Parathyroid adenoma (tissue), 2 donors: ENCODE measurements around the gene PRKAG3.

Experiments used
- H2AFZ ChIP-seq: fragments of 300-600 bp; sonication (generic); one replicate; pipeline ENCODE4 v1.7.0; 2017; ENCODE audit warnings: antibody characterized with exemption, mild to moderate bottlenecking
- H3K27ac ChIP-seq: fragments of 300-600 bp; sonication (generic); one replicate; pipeline ENCODE4 v1.7.0; 2017
- H3K27me3 ChIP-seq: fragments of 300-600 bp; sonication (generic); one replicate; pipeline ENCODE4 v1.7.0; 2017; ENCODE audit warnings: low read length; ENCODE audit not compliant: control insufficient read depth, insufficient read depth
- H3K36me3 ChIP-seq: fragments of 300-600 bp; sonication (generic); one replicate; pipeline ENCODE4 v1.7.0; 2017; ENCODE audit warnings: low read length; ENCODE audit not compliant: control insufficient read depth, insufficient read depth
- H3K4me1 ChIP-seq: fragments of 300-600 bp; sonication (generic); one replicate; pipeline ENCODE4 v1.7.0; 2017; ENCODE audit warnings: control low read depth
- H3K4me2 ChIP-seq: fragments of 300-600 bp; sonication (generic); one replicate; pipeline ENCODE4 v1.7.0; 2017; ENCODE audit warnings: low read length
- H3K4me3 ChIP-seq: fragments of 300-600 bp; sonication (generic); one replicate; pipeline ENCODE4 v1.7.0; 2017; ENCODE audit warnings: low read depth, low read length
- H3K79me2 ChIP-seq: fragments of 300-600 bp; sonication (generic); one replicate; pipeline ENCODE4 v1.7.0; 2017; ENCODE audit warnings: control low read depth
- H3K9ac ChIP-seq: fragments of 300-600 bp; sonication (generic); one replicate; pipeline ENCODE4 v1.7.0; 2017; ENCODE audit warnings: mild to moderate bottlenecking
- H3K9me3 ChIP-seq: fragments of 300-600 bp; sonication (generic); one replicate; pipeline ENCODE4 v1.7.0; 2017; ENCODE audit warnings: low read length; ENCODE audit not compliant: control insufficient read depth
- TF ChIP-seq, protein P1 (sequence below): fragments of 300-600 bp; sonication (generic); IDR thresholded peaks from one replicate; pipeline ENCODE4 v1.7.0; 2017; ENCODE audit warnings: antibody characterized with exemption, mild to moderate bottlenecking
- donor health status: primary hyperparathyroidism.

The PRKAG3 gene

DNA sequence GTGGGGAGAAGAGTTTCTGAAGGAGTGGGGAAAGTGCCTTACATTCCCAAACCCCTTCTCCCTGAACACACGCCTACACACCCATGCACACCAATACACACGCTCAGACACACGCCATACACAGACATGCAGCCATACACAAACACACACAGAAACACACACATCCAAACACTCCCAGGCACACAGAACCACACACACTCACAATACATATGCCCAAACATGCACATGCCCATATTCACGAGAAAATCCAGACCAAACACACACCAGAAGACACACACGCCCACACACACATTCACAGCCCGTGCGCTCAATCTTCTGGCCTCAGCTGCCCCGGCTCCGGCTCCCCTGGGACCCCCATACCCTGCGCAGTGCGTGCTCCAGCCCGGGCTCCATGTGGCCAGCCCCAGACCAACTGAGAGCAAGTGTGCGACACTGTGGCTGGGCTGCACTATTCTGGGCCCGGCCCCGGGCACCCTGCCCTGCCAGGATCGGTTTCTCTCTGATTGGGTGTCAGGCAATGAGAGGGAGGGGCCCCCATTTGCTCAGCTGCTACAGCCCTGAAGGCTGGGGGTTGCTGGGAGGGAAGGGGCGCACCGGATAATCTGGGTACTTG is at the start of gene PRKAG3:
TSS of gene PRKAG3 (minus strand) at position 426 of the 613 bp plus-strand sequence.
- no peak within 1 kb of the TSS for H3K9ac ChIP-seq
- no peaks in the 10 kb centered on the region for H3K9me3 ChIP-seq
- H3K27ac ChIP-seq: no peak within 1 kb of the TSS
- TF ChIP-seq, protein P1, sequence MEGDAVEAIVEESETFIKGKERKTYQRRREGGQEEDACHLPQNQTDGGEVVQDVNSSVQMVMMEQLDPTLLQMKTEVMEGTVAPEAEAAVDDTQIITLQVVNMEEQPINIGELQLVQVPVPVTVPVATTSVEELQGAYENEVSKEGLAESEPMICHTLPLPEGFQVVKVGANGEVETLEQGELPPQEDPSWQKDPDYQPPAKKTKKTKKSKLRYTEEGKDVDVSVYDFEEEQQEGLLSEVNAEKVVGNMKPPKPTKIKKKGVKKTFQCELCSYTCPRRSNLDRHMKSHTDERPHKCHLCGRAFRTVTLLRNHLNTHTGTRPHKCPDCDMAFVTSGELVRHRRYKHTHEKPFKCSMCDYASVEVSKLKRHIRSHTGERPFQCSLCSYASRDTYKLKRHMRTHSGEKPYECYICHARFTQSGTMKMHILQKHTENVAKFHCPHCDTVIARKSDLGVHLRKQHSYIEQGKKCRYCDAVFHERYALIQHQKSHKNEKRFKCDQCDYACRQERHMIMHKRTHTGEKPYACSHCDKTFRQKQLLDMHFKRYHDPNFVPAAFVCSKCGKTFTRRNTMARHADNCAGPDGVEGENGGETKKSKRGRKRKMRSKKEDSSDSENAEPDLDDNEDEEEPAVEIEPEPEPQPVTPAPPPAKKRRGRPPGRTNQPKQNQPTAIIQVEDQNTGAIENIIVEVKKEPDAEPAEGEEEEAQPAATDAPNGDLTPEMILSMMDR: no peak
- no peaks in the 10 kb centered on the region for H3K36me3 ChIP-seq
- no peak within 1 kb of the TSS for H2AFZ ChIP-seq
- H3K4me2 ChIP-seq: no peak within 1 kb of the TSS
- no peaks in the 10 kb centered on the region for H3K4me1 ChIP-seq
- H3K27me3 ChIP-seq: no peaks in the 10 kb centered on the region
- H3K4me3 ChIP-seq: no peak within 1 kb of the TSS
- H3K79me2 ChIP-seq: no peaks in the 10 kb centered on the region

DNA sequence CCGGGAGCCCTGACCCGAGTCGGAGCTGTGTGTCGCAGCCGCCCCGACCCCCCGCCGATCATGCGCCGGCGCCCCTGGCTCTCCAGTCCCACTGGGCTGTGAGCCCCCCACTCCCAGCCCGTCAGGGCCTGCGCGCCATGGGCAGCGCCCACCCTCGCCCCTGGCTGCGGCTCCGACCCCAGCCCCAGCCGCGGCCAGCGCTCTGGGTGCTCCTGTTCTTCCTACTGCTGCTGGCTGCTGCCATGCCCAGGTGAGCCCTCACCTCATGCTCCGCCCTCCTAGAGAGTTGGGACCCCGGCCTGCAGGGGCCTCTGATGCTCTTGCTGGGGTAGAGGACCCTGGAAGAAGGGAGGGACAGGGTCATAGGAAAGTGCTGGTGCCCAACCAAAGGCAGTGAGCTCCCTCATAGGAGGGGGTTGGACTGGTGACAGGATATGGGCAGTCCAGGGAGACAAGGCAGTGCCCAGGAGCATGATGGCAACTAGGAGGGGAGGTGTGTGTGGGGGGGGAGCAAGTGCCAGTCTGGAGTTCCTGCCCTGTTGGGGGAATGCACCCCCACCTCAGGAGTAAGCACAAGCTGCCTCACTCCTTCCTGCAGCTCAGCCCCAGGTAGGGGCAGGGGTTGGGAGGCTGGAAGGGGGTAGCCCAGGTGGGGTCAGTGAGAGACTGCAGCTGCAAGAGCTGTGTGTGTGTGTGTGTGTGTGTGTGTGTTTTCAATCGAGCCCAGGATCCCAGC is 49.4 kb upstream of the PRKAG3 start:
- no peak overlapping the region for H2AFZ ChIP-seq
- H3K36me3 ChIP-seq: no peaks in the 10 kb centered on the region
- H3K27ac ChIP-seq: no peak overlapping the region
- H3K27me3 ChIP-seq: peaks cover 13% of the 10 kb centered on the region
- no peak overlapping the region for H3K4me3 ChIP-seq
- H3K9ac ChIP-seq: no peak overlapping the region
- H3K9me3 ChIP-seq: no peaks in the 10 kb centered on the region
- peaks cover 7% of the 10 kb centered on the region for H3K4me1 ChIP-seq
- no peak overlapping the region for H3K4me2 ChIP-seq
- H3K79me2 ChIP-seq: no peaks in the 10 kb centered on the region
- TF ChIP-seq, protein P1: no peak

GRCh38 chr2:218880102-218880858 is 48.7 kb upstream of the PRKAG3 start, which contains the start of gene WNT10A:
Gene WNT10A, plus strand, starts transcription at chr2:218880852. Its CDS starts 144 bp downstream, at chr2:218880996.
- TF ChIP-seq, protein P1: no peak
- Histone ChIP-seq H2AFZ (peak within 1 kb of the TSS; percentile 46), H3K4me2 (peak within 1 kb of the TSS; percentile 52), H3K4me3 (peak within 1 kb of the TSS; percentile 39), H3K9me3 (no peaks in the 10 kb centered on the region), H3K79me2 (no peaks in the 10 kb centered on the region), H3K27ac (no peak within 1 kb of the TSS), H3K27me3 (peaks cover 13% of the 10 kb centered on the region), H3K4me1 (peaks cover 7% of the 10 kb centered on the region), H3K36me3 (no peaks in the 10 kb centered on the region), H3K9ac (no peak within 1 kb of the TSS)

DNA sequence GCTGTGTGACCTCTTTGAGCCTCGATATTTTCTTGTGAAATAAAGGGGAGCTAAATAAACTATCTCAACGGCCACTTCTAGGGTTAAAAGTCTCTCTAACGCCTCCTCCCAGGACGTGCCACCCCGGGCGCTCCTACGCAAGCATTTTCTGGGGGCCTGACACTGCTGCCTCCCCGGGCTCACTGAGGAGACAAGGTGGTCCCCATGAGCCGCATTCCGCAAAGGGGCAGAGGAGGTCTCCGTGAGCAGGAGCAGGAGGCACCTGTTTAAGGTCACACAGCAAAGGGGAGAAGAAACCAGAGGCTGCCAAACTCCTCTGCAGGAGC is 48.1 kb upstream of the PRKAG3 start:
- peak overlapping the region; percentile 39 for H3K4me3 ChIP-seq
- no peaks in the 10 kb centered on the region for H3K9me3 ChIP-seq
- H3K4me2 ChIP-seq: peak overlapping the region; percentile 52
- no peaks in the 10 kb centered on the region for H3K79me2 ChIP-seq
- H3K27me3 ChIP-seq: peaks cover 13% of the 10 kb centered on the region
- no peaks in the 10 kb centered on the region for H3K36me3 ChIP-seq
- peak overlapping the region; percentile 46 for H2AFZ ChIP-seq
- H3K9ac ChIP-seq: no peak overlapping the region
- H3K27ac ChIP-seq: no peak overlapping the region
- H3K4me1 ChIP-seq: peaks cover 7% of the 10 kb centered on the region
- TF ChIP-seq, protein P1: no peak
